Measurements from ENCODE around the gene NRG3.

DNA sequence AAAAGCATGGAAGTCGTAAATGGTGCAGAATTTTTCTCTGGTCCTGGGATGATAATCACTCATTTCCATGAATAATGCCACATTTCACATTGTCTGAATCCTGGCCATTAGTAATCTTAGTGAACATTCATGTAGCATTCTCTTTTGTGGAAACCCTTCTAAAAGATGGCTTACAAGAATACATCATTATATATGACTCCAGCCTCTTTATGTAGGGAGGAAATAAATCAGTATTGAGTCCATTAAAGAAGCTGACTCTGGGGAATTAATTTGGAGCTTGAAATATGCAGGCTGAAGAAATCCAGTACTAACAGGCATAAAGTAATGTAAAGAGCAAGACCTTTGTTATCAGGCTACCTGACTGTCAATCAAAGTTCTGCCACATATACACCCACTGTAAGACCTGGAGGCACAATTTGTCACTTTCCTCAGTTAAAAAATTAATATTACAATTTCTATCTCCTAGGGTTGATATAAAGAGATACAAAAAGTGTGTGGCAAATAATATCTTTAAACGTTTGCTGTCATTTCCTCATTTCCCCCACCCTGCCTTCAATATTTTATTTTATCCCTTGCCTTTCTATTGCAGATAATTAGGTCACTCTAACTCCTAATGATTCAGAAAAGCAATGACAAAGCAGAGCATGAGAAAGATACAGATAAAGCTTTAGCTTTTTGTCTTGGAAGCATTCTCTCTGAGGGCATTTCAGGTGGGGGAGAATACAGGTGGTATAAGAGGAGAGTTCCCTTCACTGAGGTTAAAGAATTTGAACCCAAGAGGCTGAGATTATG, 1142.3 kb downstream of the NRG3 start:
- TF ChIP-seq, protein P1, sequence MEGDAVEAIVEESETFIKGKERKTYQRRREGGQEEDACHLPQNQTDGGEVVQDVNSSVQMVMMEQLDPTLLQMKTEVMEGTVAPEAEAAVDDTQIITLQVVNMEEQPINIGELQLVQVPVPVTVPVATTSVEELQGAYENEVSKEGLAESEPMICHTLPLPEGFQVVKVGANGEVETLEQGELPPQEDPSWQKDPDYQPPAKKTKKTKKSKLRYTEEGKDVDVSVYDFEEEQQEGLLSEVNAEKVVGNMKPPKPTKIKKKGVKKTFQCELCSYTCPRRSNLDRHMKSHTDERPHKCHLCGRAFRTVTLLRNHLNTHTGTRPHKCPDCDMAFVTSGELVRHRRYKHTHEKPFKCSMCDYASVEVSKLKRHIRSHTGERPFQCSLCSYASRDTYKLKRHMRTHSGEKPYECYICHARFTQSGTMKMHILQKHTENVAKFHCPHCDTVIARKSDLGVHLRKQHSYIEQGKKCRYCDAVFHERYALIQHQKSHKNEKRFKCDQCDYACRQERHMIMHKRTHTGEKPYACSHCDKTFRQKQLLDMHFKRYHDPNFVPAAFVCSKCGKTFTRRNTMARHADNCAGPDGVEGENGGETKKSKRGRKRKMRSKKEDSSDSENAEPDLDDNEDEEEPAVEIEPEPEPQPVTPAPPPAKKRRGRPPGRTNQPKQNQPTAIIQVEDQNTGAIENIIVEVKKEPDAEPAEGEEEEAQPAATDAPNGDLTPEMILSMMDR (IDR thresholded peaks at IDR 0.05), result no peak
- TF ChIP-seq POLR2A (IDR thresholded peaks at IDR 0.05), result no peak
- no peak for TF ChIP-seq EP300 (IDR thresholded peaks at IDR 0.05)

Measured in ovary (tissue), 3 donors.